ENCODE results near the gene UGT1A4. TPM values are rescaled to one million over a fixed set of nuclear protein-coding genes. Genes with fewer than 3 reads are reported as not detected.

UGT1A4 gene
- total RNA-seq, 1 experiment from 2014 or later = 6.1 TPM

DNA sequence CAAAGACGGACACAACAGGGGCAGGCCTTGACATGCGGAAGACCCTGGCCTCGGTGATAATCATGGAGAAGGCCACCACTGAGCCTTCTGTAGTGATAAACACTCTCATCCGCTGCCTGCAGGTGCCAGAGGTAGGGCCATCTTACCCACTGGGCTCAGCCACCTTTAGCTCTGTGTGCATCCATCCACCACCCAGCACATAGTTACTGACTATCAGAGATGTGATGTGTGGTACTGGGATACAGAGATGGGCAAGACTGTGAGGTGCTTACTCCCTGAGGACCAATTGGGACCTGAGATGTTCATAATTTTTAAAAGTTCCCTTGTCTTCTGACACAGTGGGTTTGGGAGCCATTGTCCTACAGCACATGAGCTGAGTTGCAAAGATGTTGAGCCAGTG, 61.2 kb downstream of the UGT1A4 start:
- Mint-ChIP-seq H3K9me3 (ENCODE audit: low read depth, unreplicated experiment) (peaks cover 11% of the 10 kb centered on the region), H3K36me3 (ENCODE audit: insufficient read depth, unreplicated experiment) (peaks cover 20% of the 10 kb centered on the region)

DNA sequence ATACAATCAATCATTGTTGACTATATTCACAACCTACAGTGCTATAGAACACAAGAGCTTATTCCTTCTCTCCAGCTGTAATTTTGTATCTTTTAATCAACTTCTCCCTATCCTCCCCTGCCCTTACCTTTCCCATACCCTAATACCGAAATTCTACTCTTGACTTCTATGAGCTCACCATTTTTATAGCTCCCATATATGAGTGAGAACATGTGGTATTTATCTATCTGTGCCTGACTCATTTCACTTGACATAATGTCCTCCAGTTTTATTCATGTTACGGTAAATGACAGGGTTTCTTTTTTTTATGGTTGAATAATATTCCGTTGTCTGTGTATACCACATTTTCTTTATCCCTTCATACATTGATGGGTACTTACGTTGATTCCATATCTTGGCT, 62.2 kb downstream of the UGT1A4 start:
- TF ChIP-seq, protein P1, sequence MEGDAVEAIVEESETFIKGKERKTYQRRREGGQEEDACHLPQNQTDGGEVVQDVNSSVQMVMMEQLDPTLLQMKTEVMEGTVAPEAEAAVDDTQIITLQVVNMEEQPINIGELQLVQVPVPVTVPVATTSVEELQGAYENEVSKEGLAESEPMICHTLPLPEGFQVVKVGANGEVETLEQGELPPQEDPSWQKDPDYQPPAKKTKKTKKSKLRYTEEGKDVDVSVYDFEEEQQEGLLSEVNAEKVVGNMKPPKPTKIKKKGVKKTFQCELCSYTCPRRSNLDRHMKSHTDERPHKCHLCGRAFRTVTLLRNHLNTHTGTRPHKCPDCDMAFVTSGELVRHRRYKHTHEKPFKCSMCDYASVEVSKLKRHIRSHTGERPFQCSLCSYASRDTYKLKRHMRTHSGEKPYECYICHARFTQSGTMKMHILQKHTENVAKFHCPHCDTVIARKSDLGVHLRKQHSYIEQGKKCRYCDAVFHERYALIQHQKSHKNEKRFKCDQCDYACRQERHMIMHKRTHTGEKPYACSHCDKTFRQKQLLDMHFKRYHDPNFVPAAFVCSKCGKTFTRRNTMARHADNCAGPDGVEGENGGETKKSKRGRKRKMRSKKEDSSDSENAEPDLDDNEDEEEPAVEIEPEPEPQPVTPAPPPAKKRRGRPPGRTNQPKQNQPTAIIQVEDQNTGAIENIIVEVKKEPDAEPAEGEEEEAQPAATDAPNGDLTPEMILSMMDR (IDR thresholded peaks at IDR 0.05; ENCODE audit: unreplicated experiment) = no peak
- no TSS peak for BruUV-seq (replicated peaks)
- intact Hi-C loops (cut with micrococcal nuclease; ENCODE audit: unreplicated experiment) = no loop called here
- Mint-ChIP-seq H3K27ac (ENCODE audit: unreplicated experiment) (no peak overlapping the region), H3K36me3 (ENCODE audit: insufficient read depth, unreplicated experiment) (peaks cover 12% of the 10 kb centered on the region), H3K4me3 (ENCODE audit: low read depth, unreplicated experiment) (no peak overlapping the region), H3K9me3 (ENCODE audit: low read depth, unreplicated experiment) (peaks cover 8% of the 10 kb centered on the region), H3K27me3 (ENCODE audit: unreplicated experiment) (no peaks in the 10 kb centered on the region), H3K4me1 (ENCODE audit: low read depth, unreplicated experiment) (no peaks in the 10 kb centered on the region)
- no peak for DNase-seq
- CTCF ChIA-PET = no interaction called here

More for the DNA sequence above, 61.2 kb downstream of the UGT1A4 start:
- Mint-ChIP-seq H3K27me3 (ENCODE audit: unreplicated experiment) (no peaks in the 10 kb centered on the region), H3K4me1 (ENCODE audit: low read depth, unreplicated experiment) (no peaks in the 10 kb centered on the region), H3K27ac (ENCODE audit: unreplicated experiment) (no peak overlapping the region), H3K4me3 (ENCODE audit: low read depth, unreplicated experiment) (no peak overlapping the region)
- CTCF ChIA-PET = no interaction called here
- BruUV-seq (replicated peaks) = no TSS peak
- no peak for DNase-seq
- TF ChIP-seq, protein P1 (IDR thresholded peaks at IDR 0.05; ENCODE audit: unreplicated experiment) = no peak
- intact Hi-C loops (cut with micrococcal nuclease; ENCODE audit: unreplicated experiment) = no loop called here

DNA sequence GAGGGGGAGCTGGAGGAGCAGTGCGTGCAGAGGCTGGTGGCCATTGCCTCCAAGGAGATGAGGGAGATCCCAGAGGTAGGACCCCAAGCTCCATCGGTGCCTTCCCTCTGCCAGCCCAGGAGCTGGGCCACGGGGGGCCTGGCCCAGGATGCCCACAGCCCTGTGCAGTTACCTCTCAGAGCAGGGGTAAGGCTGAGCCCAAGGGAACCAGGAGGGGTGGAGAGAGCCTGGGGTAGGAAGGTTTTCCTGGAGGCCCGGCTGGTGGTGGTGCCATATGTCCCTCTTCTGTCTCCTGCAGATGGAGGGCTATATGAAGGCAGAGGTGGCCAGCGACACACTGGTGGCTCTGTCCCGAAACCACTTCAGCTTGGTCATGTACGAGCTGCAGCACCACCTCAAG, 71.0 kb downstream of the UGT1A4 start:
- intact Hi-C loops (cut with micrococcal nuclease; ENCODE audit: unreplicated experiment) = no loop called here
- H3K4me1 Mint-ChIP-seq (ENCODE audit: low read depth, unreplicated experiment) = no peaks in the 10 kb centered on the region
- no peak overlapping the region for H3K4me3 Mint-ChIP-seq (ENCODE audit: low read depth, unreplicated experiment)
- CTCF ChIA-PET = no interaction called here
- H3K9me3 Mint-ChIP-seq (ENCODE audit: low read depth, unreplicated experiment) = peaks cover 6% of the 10 kb centered on the region
- TF ChIP-seq, protein P1 (IDR thresholded peaks at IDR 0.05; ENCODE audit: unreplicated experiment) = no peak
- H3K27me3 Mint-ChIP-seq (ENCODE audit: unreplicated experiment) = peaks cover 10% of the 10 kb centered on the region
- no peak overlapping the region for H3K27ac Mint-ChIP-seq (ENCODE audit: unreplicated experiment)
- no peak for DNase-seq
- H3K36me3 Mint-ChIP-seq (ENCODE audit: insufficient read depth, unreplicated experiment) = peaks cover 6% of the 10 kb centered on the region
- no TSS peak for BruUV-seq (replicated peaks)

- intact Hi-C loops (cut with micrococcal nuclease; ENCODE audit: unreplicated experiment) = no loop called here
- H3K36me3 Mint-ChIP-seq (ENCODE audit: insufficient read depth, unreplicated experiment) = peaks cover 6% of the 10 kb centered on the region
- no peaks in the 10 kb centered on the region for H3K4me1 Mint-ChIP-seq (ENCODE audit: low read depth, unreplicated experiment)
- CTCF ChIA-PET = interaction anchor here (1.0 kb wide), 1 partner anchor 224 kb away, joined by 18 read pairs; no protein-coding TSS in a partner anchor
- BruUV-seq (replicated peaks) = no TSS peak
- DNase-seq = no peak
- peaks cover 10% of the 10 kb centered on the region for H3K27me3 Mint-ChIP-seq (ENCODE audit: unreplicated experiment)
- H3K4me3 Mint-ChIP-seq (ENCODE audit: low read depth, unreplicated experiment) = no peak overlapping the region
- no peak overlapping the region for H3K27ac Mint-ChIP-seq (ENCODE audit: unreplicated experiment)
- TF ChIP-seq, protein P1 (IDR thresholded peaks at IDR 0.05; ENCODE audit: unreplicated experiment) = no peak
- peaks cover 2% of the 10 kb centered on the region for H3K9me3 Mint-ChIP-seq (ENCODE audit: low read depth, unreplicated experiment)
Measured at GRCh38 chr2:233791151-233791882, 72.8 kb downstream of the UGT1A4 start.

Data from Calu3 (cell line).